IMR-90 (cell line): ENCODE measurements around the gene ADCYAP1R1. TPM values are rescaled to one million over a fixed set of nuclear protein-coding genes. Genes with fewer than 3 reads are reported as not detected.

ENCODE experiments used
- ATAC-seq: fragments of 200-7000 bp; cut with Tn5 transposase; 2 replicates; pipeline ENCODE4 v1.9.1; 2020; ENCODE audit warnings: low read depth, mild to moderate bottlenecking, moderate library complexity
- BruUV-seq: library from RNA; stranded (reverse); fragments of 400-500 nt; replicated peaks from 2 replicates; lab custom pipeline; 2021; lab: Mats Ljungman, UMichigan
- CTCF ChIA-PET: fragments of 300-600 bp; formaldehyde crosslinking; extraction: SDS; loops from one replicate; lab custom pipeline; 2021; ENCODE audit warnings: antibody characterized with exemption; lab: Yijun Ruan, JAX
- POLR2A ChIA-PET: fragments of 300-600 bp; sonication (Branson Sonifier 250); formaldehyde crosslinking; loops from one replicate; lab custom pipeline; 2022; ENCODE audit warnings: antibody characterized with exemption; ENCODE audit not compliant: unreplicated experiment; lab: Charles Lee
- DNase-seq: peaks from one replicate; pipeline ENCODE4 v3.0.0; 2013
- H2AFZ ChIP-seq: replicated peaks from 2 replicates; pipeline ENCODE3; 2013; ENCODE audit warnings: low read length, mild to moderate bottlenecking; ENCODE audit not compliant: poor library complexity
- H2AK5ac ChIP-seq: 2 replicates; pipeline ENCODE4 v1.6.1; 2013; ENCODE audit warnings: low read depth, low read length, inconsistent platforms
- H2AK9ac ChIP-seq: replicated peaks from 2 replicates; pipeline ENCODE3; 2013; ENCODE audit warnings: mild to moderate bottlenecking, low read depth, low read length, moderate library complexity; ENCODE audit not compliant: poor library complexity
- H2BK120ac ChIP-seq: 2 replicates; pipeline ENCODE4 v1.6.1; 2013; ENCODE audit warnings: low read depth, low read length, inconsistent platforms
- H2BK15ac ChIP-seq: 3 replicates; pipeline ENCODE4 v1.6.1; 2013; ENCODE audit warnings: low read depth, low read length, inconsistent platforms
- H2BK20ac ChIP-seq: 2 replicates; pipeline ENCODE4 v1.6.1; 2013; ENCODE audit warnings: low read depth, mild to moderate bottlenecking, inconsistent platforms, low read length, moderate library complexity
- H2BK5ac ChIP-seq: 2 replicates; pipeline ENCODE4 v1.6.1; 2013; ENCODE audit warnings: mild to moderate bottlenecking, low read depth, low read length, inconsistent platforms; ENCODE audit not compliant: poor library complexity, severe bottlenecking
- H3K14ac ChIP-seq: replicated peaks from 2 replicates; pipeline ENCODE4 v1.6.1; 2013; ENCODE audit warnings: low read depth, low read length, inconsistent platforms
- H3K18ac ChIP-seq: 2 replicates; pipeline ENCODE4 v1.6.1; 2013; ENCODE audit warnings: low read depth, low read length, control low read depth
- H3K23ac ChIP-seq: 2 replicates; pipeline ENCODE4 v1.6.1; 2013; ENCODE audit warnings: low read depth, low read length, inconsistent platforms
- H3K27ac ChIP-seq: 2 replicates; pipeline ENCODE4 v1.5.1; 2013; ENCODE audit warnings: mild to moderate bottlenecking, control low read depth, low read length; ENCODE audit not compliant: insufficient read depth
- H3K27me3 ChIP-seq: 2 replicates; pipeline ENCODE4 v1.6.1; 2013; ENCODE audit warnings: low read length; ENCODE audit not compliant: control insufficient read depth, insufficient read depth
- H3K36me3 ChIP-seq: 2 replicates; pipeline ENCODE4 v1.6.1; 2013; ENCODE audit warnings: low read length, mixed read lengths; ENCODE audit not compliant: control insufficient read depth, insufficient read depth
- H3K4ac ChIP-seq: 2 replicates; pipeline ENCODE4 v1.6.1; 2013; ENCODE audit warnings: low read depth, low read length, inconsistent platforms
- H3K4me1 ChIP-seq: 2 replicates; pipeline ENCODE4 v1.6.1; 2013; ENCODE audit warnings: low read length, mixed read lengths; ENCODE audit not compliant: control insufficient read depth, insufficient read depth
- H3K4me2 ChIP-seq: 2 replicates; pipeline ENCODE4 v1.6.1; 2013; ENCODE audit warnings: low read depth, mild to moderate bottlenecking, control low read depth, low read length, moderate library complexity
- H3K4me3 ChIP-seq: 2 replicates; pipeline ENCODE4 v1.5.1; 2013; ENCODE audit warnings: low read depth, mild to moderate bottlenecking, control low read depth, low read length, moderate library complexity; ENCODE audit not compliant: insufficient read depth
- H3K56ac ChIP-seq: 2 replicates; pipeline ENCODE4 v1.6.1; 2013; ENCODE audit warnings: low read length, inconsistent platforms; ENCODE audit not compliant: insufficient read depth; ENCODE audit errors: extremely low read depth
- H3K79me1 ChIP-seq, 2 experiments: 2 replicates each; pipeline ENCODE4 v1.6.1; 2013; ENCODE audit warnings: low read length in 2 of 2, inconsistent platforms in 1 of 2, low read depth in 1 of 2
- H3K9ac ChIP-seq: 2 replicates; pipeline ENCODE4 v1.6.1; 2013; ENCODE audit warnings: low read depth, low read length, control low read depth
- H3K9me1 ChIP-seq: 2 replicates; pipeline ENCODE4 v1.6.1; 2013; ENCODE audit warnings: low read length, inconsistent platforms; ENCODE audit not compliant: insufficient read depth
- H3K9me3 ChIP-seq: 2 replicates; pipeline ENCODE4 v1.6.1; 2013; ENCODE audit warnings: low read length; ENCODE audit not compliant: control insufficient read depth, insufficient read depth
- H4K20me1 ChIP-seq: 2 replicates; pipeline ENCODE4 v1.6.1; 2013; ENCODE audit warnings: low read length, inconsistent platforms; ENCODE audit not compliant: insufficient read depth
- H4K5ac ChIP-seq: 2 replicates; pipeline ENCODE4 v1.6.1; 2013; ENCODE audit warnings: mild to moderate bottlenecking, low read depth, low read length, control low read depth
- H4K8ac ChIP-seq, 2 experiments: 2 replicates each; pipeline ENCODE4 v1.6.1; 2013; ENCODE audit warnings: low read depth in 2 of 2, low read length in 2 of 2, control low read depth in 1 of 2, inconsistent platforms in 1 of 2
- H4K91ac ChIP-seq: 2 replicates; pipeline ENCODE4 v1.6.1; 2013; ENCODE audit warnings: low read depth, low read length, inconsistent platforms; ENCODE audit not compliant: insufficient read depth
- CHD1 ChIP-seq: IDR thresholded peaks from 2 replicates; pipeline ENCODE4 v1.6.1; 2012; ENCODE audit warnings: low read depth, low read length, improper control_type of control experiment
- FOS ChIP-seq: fragments of 150-350 bp; IDR thresholded peaks from 2 replicates; pipeline ENCODE4 v1.6.1; 2016; ENCODE audit warnings: low read depth, low read length
- MAFK ChIP-seq: IDR thresholded peaks from 2 replicates; pipeline ENCODE4 v1.6.1; 2012; ENCODE audit warnings: low read depth, low read length, improper control_type of control experiment
- MXI1 ChIP-seq: IDR thresholded peaks from 2 replicates; pipeline ENCODE4 v1.6.1; 2012; ENCODE audit warnings: low read depth, mild to moderate bottlenecking, low read length, moderate library complexity, borderline replicate concordance
- POLR2A ChIP-seq: IDR thresholded peaks from 2 replicates; pipeline ENCODE4 v1.6.1; 2012; ENCODE audit warnings: mild to moderate bottlenecking, low read depth, low read length
- RAD21 ChIP-seq: IDR thresholded peaks from 2 replicates; pipeline ENCODE4 v1.6.1; 2012; ENCODE audit warnings: low read length, improper control_type of control experiment
- RCOR1 ChIP-seq: IDR thresholded peaks from 2 replicates; pipeline ENCODE4 v1.6.1; 2012; ENCODE audit warnings: mild to moderate bottlenecking, low read length, improper control_type of control experiment; ENCODE audit not compliant: insufficient replicate concordance
- RFX5 ChIP-seq: IDR thresholded peaks from 2 replicates; pipeline ENCODE4 v1.8.0; 2012; ENCODE audit warnings: low read depth, mild to moderate bottlenecking, low read length, moderate library complexity
- WGBS, 2 experiments: methylation state at CpG; one replicate each; pipeline versions ENCODE4 v1.1.5 to v1.1.7; 2013; ENCODE audit warnings: missing lambda C conversion rate in 2 of 2; ENCODE audit not compliant: insufficient read length in 1 of 2; ENCODE audit errors: extremely low coverage in 2 of 2; 5-methylcytosine and 5-hydroxymethylcytosine counted together
- dilution Hi-C: fragments of 300-500 bp; cut with HindIII; formaldehyde crosslinking; loops from one replicate; pipeline ENCODE4 v1.14.3; 2018; ENCODE audit warnings: low sequenced_read_pairs; ENCODE audit not compliant: unreplicated experiment
- in situ Hi-C: fragments of 300-500 bp; cut with MboI; formaldehyde crosslinking; loops from 3 replicates; pipeline ENCODE4 v1.14.3; 2019; ENCODE audit warnings: low sequenced_read_pairs, inconsistent platforms, mixed read lengths
- intact Hi-C: fragments of 100-400 bp; cut with micrococcal nuclease; formaldehyde crosslinking; loops from 2 replicates; pipeline ENCODE4 v1.10.0; 2022
- polyA plus RNA-seq, 3 experiments: library from polyadenylated mRNA; depleted of rRNA; stranded (reverse); fragments of >200 nt; gene quantifications; 2 replicates each; pipeline ENCODE4 v1.2.3, GENCODE V29; 2012; ENCODE audit warnings: low replicate concordance in 1 of 3
- total RNA-seq: library from RNA; depleted of rRNA; stranded (reverse); fragments of >200 nt; gene quantifications from 2 replicates; pipeline ENCODE4 v1.2.3, GENCODE V29; 2012
- TF ChIP-seq, protein P1 (sequence below): conservative IDR thresholded peaks from 2 replicates; pipeline ENCODE4 v1.5.1; 2012; ENCODE audit warnings: mild to moderate bottlenecking, low read depth, low read length, improper control_type of control experiment

ADCYAP1R1 gene
- total and polyA plus RNA-seq, 2 of the 4 experiments (the other 2 are of a cell fraction), result not detected

DNA sequence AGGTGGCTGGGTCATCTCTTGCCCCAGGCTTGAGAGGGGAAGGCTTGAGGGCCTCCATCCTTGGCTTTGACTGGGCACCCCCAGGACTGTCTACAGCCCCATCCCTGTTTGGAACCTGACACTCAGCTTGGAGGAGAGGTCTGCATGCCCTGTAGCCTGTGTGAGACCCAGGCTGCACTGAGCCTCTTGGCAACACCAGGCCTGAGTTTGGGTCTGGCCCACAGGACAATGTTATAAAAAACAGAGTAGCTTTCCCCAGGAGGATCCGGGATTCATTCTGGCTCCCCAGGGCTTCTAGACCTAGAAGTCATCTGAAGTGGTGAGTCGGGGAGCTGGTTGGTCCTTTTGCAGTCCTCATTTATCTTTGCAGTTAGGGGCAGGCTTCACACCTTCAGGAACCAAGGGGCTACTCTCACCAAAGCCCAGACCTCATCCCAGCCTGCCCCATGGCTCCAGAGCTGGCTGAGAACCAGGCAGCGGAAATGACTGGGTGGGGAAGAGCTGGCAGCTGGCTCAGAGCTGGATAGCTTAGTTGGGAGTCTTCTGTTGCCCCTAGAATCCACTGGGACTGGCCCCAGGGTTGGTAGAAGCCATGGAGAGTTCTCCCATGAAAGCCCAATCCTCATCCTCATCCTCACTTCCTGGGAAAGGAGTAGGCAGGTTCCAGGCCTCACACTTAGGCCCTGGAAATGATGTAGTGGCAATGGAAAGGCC is 68.8 kb downstream of the ADCYAP1R1 start:
- no CpG with 5 or more reads among the region's 3 CpGs for WGBS, 2 experiments
- POLR2A ChIA-PET, result no interaction called here
- no peaks in the 10 kb centered on the region for H3K36me3 ChIP-seq

More for the DNA sequence above, 68.8 kb downstream of the ADCYAP1R1 start:
- Histone ChIP-seq H3K14ac (no peak overlapping the region), H2AFZ (no peak overlapping the region), H4K5ac (no peak overlapping the region), H2AK9ac (no peak overlapping the region), H2BK5ac (no peak overlapping the region), H3K9me1 (no peaks in the 10 kb centered on the region), H3K27ac (no peak overlapping the region), H3K56ac (no peak overlapping the region), H3K9me3 (no peaks in the 10 kb centered on the region), H4K91ac (no peak overlapping the region), H3K79me1 (no peaks in the 10 kb centered on the region), H4K8ac (no peak overlapping the region), H3K4me2 (no peak overlapping the region), H3K4me1 (no peaks in the 10 kb centered on the region; the same call in 1 of the 2 replicates), H2BK120ac (no peak overlapping the region), H2BK20ac (no peak overlapping the region), H2AK5ac (no peak overlapping the region), H3K27me3 (no peaks in the 10 kb centered on the region; the same call in 1 of the 2 replicates), H2BK15ac (no peak overlapping the region), H4K20me1 (no peaks in the 10 kb centered on the region), H3K23ac (no peak overlapping the region), H3K18ac (no peak overlapping the region), H3K4ac (no peak overlapping the region), H3K4me3 (no peak overlapping the region), H3K9ac (no peak overlapping the region)
- ATAC-seq, result no peak
- no peak for DNase-seq
- BruUV-seq, result no TSS peak
- intact Hi-C loops (no loop called here), in situ Hi-C loops (loop anchor here (5.0 kb wide), 2 partner anchors 139 to 319 kb away; no protein-coding TSS in a partner anchor), dilution Hi-C loops (no loop called here)
- CTCF ChIA-PET, result interaction anchor here (1.4 to 3.9 kb wide), 3 partner anchors 130 to 322 kb away, joined by 3 to 83 read pairs (median 12); no protein-coding TSS in a partner anchor
- TF ChIP-seq RAD21, result no peak
- no peak for TF ChIP-seq RFX5
- TF ChIP-seq FOS, result no peak
- TF ChIP-seq, protein P1, sequence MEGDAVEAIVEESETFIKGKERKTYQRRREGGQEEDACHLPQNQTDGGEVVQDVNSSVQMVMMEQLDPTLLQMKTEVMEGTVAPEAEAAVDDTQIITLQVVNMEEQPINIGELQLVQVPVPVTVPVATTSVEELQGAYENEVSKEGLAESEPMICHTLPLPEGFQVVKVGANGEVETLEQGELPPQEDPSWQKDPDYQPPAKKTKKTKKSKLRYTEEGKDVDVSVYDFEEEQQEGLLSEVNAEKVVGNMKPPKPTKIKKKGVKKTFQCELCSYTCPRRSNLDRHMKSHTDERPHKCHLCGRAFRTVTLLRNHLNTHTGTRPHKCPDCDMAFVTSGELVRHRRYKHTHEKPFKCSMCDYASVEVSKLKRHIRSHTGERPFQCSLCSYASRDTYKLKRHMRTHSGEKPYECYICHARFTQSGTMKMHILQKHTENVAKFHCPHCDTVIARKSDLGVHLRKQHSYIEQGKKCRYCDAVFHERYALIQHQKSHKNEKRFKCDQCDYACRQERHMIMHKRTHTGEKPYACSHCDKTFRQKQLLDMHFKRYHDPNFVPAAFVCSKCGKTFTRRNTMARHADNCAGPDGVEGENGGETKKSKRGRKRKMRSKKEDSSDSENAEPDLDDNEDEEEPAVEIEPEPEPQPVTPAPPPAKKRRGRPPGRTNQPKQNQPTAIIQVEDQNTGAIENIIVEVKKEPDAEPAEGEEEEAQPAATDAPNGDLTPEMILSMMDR, result no peak
- TF ChIP-seq CHD1, result no peak
- TF ChIP-seq MAFK, result no peak
- TF ChIP-seq RCOR1, result no peak
- no peak for TF ChIP-seq POLR2A
- TF ChIP-seq MXI1, result no peak
